ENCODE results near the gene CBX1.
"Not testable (repeated sequence)": the region's sequence is repeated elsewhere in the genome, so short reads cannot be mapped to it uniquely, and the experiment has no call there.

Gene CBX1

DNA sequence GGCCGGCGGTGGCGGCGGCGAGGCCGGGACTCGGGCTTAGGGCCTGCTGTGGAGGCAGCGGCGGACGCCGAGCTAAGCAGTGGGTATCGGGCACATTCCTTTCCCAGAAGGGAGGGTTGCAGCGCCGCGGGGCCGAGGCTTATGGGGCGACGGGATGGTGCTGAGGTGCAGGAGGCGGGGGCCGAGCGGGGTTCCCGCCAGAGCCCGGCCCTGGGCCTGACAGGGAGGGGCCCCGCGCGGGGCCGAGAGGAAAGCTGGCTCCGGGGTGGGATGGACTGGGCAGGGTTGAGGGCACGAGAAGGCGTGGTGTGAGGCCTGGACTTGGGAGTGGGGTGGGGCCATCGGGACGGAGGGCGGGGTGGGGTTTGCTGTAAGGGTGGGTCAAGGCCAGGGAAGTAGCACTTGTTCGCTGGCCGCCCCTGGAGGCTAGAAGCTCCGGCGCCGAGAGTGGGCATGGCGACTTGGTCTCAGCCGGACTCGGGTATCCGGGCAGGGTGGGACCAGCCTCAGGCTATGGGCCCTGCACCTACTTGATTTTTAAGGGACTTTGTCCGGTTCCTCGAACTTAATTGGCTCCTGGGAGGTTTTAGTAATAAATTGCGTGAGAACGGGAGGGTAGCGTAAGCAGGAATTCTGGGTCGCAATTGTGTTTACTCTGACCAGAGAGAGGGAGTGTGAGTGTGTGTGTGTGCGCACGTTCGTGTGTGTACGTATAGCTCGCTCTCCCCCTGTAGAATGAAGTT lies 52.7 kb downstream of the CBX1 start:
- DNase-seq, result peak in 1 of 2 donors; percentile 15

DNA sequence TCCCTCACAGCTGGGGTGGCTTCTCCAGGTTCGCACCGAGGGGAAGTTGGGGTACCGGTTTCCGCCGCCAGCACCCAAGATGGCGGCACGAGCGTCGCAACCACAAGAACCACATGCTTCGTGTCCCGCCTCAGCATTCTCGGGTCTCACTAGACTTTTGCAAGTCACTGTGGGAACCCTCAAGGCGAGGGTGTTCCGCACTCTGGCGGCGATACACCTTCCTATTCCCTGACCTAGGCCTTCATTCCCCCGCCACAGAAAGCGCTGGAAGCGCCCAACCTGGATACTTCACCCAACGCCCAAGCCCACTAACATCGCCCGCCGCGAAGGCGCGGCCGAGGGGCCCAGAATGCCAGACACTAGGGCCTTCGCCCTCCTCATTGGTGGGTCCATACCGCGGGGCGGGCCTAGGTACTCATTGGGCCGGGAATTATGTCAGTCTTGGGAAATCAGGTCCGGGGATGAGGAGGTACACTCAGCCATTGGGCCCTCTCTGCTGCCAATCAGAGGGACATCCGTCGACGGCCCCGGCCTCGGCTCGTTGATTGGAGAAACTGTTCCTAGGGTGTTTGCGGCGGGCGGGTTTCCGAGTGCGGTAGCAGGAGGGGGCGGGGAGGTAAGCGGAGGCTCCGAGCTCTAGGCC lies 53.4 kb downstream of the CBX1 start, which contains the start of gene NFE2L1:
Gene NFE2L1 (plus strand): TSS at position 619 of the 643 bp plus-strand sequence. CDS start 2,760 bp downstream, outside the sequence.
- DNase-seq, result peak; percentile 96 to 98

DNA sequence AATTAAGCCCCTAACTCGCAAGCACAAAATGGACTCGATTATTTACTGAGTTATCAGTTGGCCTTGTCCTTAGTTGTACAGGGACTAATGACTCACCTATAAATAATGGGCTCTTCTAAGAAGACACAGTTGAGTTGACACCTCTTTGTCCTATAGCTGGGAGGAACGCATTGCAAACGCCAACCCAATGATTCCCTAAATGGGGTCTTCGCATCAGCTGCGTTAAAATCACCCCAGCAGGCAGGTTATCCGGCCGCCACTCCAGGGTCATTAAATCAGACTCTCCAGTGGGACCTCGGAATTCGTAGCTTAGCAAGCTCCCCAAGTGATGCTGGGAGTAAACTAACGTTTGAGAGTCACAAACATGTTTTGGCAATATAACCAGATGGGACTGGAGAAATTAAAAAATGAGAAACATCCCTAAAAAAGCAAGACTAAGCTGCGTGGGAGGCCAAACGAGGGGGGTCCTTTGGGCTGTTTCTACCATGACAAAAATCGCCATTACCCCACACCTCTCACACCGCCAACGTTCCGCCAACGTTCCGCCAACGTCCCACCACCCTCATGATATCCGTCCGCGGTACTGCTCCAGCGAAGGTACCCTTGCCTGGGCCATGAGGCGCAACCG lies 54.1 kb downstream of the CBX1 start:
- DNase-seq, result peak in 1 of 2 donors; percentile 9

DNA sequence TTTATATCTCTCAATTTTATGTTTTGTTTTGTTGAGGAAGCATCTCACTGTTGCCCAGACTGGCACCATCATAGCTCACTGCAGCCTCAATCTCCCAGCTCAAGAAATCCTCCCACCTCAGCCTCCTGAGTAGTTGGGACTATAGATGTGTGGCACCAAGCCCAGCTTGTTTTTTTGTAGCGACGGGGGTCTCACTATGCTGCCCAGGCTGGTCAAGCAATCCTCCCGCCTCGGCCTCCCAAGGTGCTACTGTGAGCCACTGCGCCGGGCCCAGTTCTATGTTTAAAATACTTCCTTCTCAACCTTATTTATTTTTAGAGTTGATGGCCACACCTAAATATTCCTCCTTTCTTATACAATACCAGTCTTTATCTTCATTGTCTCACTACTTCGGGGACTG lies 55.0 kb downstream of the CBX1 start:
- no peak for DNase-seq

DNA sequence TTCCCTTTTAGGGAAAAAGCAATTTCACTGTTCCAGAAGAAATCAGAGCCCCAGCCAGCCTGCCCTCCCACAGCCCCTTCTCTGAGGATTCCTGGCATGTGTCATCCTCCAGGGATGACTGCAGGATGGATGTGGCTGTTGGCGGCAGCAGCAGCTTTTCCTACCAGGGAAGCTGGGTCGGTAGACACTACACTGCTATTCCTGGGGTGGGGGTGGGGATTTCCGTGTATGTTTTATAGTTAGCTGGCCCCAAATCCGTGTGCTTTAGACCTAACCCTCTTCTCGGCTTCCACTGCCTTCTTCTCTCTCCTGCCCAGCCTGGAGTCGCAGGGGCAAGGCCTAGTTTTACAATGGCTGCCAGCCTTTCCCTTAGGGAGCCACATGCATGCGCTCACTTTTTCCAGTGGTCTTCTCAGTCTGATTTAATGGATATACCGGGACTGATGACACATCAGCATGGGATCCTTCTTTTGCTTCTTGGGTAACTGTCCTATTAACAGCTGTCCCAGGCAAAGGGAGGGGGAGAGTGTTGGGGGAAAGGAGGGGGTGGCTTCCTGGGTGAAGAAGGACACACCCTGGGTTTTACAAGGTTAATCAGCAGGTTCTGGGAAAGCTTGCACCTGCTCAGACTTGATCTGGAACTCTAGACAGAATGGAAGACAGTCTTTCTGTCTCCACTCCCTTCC lies 55.8 kb downstream of the CBX1 start:
- no peak for DNase-seq

DNA sequence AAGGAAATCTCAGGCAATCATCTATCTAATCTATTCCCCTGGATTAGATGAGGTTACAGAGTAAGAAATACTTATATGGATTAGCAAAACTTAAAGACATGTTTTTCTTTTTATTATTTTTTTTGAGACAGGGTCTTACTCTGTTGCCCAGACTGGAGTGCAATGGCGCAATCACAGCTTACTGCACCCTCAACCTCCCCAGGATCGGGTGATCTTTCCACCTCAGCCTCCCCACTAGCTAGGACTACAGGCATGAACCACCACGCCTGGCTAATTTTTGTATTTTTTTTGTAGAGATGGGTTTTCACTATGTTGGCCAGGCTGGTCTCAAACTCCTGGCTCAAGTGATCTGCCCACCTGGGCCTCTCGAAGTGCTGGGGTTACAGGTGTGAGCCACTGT lies 56.4 kb downstream of the CBX1 start:
- no peak for DNase-seq

DNA sequence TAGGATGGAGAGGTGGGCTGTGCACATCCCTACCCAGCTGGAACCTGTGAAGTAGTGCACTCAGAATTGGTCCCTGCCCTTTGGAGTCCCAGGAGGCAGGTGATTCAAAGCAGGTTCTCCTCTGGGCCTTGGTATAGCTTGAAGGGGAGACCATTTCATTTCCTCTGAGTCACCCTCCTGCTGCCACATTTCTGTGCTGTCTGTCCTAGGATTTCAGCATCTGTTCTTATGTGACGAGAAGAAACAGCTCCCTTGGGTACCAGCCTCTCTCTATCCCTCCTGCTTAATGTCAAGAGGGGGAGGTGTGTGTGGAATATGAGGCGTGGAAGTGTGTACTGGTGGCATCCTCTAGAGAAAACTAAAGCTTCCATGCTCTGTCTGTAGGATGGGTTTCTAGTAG lies 58.1 kb downstream of the CBX1 start:
- DNase-seq, result no peak

DNA sequence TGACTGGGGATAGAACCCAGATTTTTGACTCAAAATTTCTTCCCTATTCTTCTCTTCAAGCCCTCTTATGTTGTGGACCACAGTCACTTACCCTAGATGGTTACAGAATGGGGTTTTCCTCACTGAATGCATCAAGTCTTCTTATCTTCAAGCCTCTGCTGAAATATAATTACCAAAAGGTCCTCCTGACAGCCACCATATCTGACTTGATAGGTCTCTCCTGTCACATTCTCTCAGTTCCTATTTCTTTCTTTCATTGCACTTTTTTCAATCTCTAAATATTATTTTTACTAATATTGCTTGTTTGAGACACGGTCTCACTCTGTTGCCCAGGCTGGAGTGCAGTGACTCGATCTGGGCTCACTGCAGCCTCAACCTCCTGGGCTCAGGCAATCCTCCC lies 62.6 kb downstream of the CBX1 start:
- DNase-seq, result no peak

DNA sequence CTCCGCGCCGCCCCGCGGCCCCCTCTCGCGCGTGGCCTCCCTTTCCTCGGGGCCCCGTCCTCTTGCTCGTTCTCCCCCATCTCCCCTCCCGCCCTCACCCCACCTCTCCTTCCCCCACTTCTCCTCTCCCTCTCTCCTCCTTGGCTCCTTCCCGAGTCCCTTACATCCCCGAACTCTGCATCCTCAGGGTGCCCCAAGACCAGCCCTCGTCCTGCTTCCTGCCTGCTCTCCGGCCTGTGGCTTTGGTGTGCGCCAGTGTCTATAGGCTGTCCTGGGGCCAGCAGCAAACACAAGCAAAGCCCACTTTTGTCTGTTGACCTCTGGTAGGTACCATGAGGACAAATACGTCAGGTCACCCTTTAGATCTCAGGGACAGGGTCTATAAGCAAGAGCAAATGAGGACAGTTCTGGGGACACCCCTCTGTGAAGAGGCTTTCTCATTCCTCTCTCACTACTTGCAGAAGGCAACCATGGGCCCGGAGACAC lies 63.4 kb downstream of the CBX1 start:
- no peak for DNase-seq

DNA sequence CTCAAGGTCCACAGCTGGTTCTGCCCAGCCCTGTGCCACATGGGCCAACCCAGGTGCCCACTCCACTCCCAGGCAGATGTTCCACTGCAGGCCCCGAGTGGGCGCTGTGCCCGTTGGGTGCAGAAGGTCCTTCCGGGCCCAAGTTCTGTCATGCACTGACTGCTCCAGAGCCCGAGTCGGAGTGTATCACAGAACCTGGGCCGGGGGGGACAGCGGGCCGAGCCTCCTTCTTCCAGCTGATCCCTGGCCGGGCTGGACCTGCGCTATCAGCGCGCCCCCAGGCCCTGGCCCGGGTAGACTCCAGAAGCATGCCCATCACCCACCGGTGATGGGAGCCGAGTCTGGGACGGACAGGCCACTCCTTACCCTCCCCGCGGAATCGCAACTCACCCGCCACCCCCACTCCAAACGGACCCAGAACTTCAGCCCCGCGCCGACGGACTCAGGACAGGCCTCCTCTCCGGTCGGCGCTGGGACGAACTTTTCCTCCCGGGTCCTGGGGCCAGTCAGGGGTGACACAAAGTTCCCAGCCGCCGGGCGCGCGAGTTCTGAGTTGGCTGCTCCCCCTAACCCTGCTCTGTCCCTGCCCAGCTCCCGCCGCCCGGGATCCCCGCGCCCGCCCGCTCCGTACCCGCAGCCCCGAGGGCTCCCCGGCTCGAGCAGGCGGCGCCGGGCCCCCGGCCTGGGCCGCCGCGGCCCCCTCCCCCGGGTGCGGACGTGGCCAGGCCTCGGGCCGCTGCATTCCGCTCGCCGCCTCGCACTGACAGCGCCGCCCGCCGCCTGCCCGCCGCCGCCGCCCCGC lies 64.0 kb downstream of the CBX1 start, which contains the start of gene COPZ2:
Gene COPZ2 (minus strand): TSS at position 762 of the 802 bp plus-strand sequence. CDS start 20 bp downstream, at position 742.
- DNase-seq, result peak; percentile 41 to 59

DNA sequence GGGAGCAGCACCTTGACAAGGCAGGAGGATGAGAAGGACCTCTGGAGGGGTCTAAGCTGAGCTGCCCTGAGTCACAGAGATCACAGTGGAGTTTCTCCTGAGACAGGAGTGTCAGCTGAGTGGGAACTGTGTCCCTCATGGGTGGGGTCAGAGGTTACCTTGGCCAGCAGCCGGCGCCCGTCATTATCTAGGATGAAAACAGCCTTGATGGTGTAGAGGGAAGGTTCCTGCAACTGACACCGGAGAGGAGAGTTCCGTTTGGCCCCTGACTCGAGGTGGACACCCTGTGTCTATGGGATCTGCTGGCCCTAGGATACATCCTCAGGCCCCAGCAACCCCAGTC lies 64.6 kb downstream of the CBX1 start:
- DNase-seq, result no peak

DNA sequence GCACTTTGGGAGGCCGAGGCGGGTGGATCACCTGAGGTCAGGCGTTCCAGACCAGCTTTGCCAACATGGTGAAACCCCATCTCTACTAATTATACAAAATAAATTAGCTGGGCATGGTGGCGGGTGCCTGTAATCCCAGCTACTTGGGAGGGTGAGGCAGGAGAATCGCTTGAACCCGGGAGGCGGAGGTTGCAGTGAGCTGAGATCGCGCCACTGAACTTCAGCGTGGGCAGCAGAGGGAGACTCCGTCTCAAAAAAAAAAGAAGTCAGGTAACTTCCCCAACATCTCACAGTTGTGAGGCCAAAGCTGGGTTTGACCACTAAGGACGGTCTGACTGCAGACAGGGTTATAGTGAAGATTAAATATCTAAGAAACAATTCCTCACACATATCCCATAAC lies 66.5 kb downstream of the CBX1 start:
- DNase-seq, result not testable (repeated sequence)

DNA sequence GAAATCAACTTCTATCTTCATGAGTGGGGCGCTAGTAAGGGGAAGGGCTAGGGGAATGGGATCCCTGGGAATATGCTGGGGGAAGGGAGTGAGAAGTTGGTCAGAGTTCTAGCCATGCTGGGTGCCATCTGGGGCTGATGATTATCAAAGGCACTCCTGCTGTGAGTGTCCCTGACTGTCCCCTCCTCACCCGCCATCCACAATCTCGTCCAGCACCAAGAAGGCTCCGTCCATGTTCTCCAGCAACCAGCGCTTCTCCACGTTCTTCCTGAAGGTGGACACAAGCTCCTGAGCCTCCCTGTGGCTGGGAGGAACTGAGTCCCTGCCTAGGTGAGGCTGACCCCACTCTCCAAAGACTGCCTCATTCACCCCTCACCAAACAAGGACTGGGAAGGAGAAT lies 69.3 kb downstream of the CBX1 start:
- DNase-seq, result no peak

DNA sequence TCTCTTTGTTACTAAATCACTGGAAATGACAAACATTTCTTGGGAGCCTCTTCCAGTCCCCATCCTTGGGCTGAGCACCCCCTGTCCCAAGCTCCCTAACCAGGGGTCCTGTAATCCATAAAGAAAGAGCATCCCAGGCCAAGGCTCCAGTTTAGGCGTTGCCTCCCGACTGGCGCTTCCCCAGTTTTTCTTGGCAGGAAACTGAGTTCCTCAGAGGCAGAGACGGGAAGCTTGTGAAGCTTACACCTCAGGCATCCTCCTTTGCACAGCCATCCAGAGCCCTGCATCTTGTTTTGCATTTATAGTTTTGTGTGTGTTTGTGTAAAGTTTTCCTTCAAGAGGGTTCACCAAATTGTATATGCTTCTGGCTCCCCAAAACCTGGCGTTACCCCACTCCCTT lies 70.7 kb downstream of the CBX1 start:
- DNase-seq, result no peak

DNA sequence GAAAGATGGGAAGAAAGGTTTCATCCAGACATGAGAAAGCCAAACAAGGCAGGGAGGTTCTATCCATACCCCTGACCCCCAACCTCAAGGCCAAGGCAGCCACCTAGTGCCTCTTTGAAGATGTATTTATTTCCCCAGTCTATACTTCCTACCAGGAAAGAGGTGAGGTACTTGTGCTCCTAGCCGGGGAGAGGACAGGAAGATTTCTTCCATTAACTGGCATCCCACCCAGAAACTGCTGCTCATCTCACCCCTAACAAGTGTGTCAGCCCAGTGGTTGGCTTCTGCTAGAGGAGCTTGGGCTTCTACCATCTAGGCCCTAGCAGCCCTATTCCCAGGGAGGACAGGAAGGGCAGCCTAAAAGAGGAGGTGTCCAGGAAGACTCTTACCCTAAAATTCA lies 72.5 kb downstream of the CBX1 start:
- no peak for DNase-seq

DNA sequence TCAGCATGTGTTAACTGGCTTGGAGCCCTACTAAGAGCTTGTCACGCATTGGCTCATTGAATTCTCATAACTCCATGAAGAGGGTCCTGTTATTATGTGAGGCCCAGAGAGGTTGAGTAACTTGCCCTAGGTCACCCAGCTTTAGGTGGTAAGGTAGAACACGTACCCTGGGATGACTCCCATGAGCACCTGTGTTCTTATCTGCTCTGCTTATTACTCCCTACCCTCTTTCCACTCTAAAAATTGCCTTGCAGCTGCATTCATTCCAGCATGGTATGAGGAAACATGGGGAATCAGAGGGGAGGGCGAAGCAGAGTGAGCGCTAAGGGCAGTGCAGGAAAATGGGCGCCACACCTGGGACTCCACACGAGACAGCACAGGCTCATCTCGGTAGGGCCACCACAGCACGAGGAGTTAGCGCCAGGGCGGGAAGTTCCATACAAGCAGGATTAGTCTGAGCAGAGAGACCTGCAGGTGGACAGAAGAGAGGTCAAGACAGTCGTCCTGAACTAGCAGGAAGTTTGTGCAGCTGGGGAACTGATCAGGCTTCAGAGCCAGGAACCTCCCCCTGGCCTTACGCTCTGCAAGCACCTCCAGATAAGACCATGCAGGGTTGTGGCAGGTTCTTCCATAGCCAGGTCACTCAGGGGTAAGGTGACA lies 73.8 kb downstream of the CBX1 start:
- no peak for DNase-seq

DNA sequence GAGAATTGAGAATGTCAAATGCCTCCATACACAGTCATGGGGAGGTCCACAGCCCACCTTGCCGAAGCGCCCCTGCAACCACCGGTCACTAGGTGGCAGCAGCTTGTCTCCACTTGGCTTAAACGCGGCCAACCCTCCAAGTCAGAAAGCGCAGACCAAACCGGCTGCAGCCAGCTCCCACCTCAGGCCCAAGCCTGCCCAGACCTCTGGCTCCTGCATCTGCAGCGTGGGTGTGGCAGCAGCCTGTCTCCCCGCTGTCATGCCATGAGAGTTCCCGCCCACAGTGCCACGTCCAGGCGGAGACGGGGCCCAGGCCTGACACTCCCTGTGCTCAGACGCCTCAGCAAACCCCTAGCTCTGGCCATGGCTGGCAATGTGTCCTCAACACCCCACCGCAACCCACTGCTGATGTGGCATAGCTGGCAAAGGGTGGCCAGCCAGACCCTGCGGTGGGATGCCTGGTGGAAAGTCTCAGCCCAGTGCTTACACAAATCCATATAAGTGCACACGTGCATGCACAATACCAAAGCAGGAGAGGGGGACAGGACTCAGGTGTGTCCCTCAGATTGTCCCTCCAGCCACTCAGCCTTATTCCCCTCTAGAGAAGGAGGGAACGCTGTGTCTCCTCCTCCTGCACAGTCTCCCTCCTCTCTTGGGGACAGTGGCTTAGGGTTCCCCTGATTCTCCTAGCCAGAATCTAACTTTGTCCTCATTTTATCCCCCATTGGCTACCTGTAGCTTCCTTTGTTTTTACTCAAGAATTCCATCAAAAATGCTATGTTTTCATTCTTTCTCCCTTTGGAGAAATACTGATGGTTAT lies 74.6 kb downstream of the CBX1 start:
- DNase-seq, result peak; percentile 66 to 67

DNA sequence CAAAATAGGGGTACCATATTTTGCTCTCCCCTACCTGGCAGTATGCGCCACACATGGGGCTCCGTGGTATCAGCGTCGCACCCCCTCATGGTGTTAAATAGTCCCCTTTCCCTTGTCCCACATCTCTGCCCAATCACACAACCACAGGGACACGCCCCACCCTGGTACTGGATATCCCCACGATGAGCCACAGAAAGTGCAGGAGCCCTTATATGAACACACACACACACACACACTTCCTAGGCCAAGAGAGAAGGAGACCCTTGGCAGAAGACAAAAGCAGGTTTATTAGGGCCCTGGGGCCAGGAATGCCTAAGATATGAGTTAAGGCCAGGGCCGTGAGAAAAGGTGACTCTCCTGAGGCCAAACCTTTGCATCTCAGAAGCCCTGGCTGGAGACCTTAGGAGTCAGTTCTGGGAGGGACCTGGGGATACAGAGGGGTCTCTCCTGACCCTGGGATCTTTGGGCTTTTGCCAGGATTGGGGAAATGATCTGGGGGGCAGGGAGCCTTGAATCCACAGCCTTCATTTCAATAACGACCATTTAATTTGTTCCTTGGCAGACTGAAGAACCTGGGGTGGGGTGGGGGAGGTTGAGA lies 75.3 kb downstream of the CBX1 start:
- no peak for DNase-seq

DNA sequence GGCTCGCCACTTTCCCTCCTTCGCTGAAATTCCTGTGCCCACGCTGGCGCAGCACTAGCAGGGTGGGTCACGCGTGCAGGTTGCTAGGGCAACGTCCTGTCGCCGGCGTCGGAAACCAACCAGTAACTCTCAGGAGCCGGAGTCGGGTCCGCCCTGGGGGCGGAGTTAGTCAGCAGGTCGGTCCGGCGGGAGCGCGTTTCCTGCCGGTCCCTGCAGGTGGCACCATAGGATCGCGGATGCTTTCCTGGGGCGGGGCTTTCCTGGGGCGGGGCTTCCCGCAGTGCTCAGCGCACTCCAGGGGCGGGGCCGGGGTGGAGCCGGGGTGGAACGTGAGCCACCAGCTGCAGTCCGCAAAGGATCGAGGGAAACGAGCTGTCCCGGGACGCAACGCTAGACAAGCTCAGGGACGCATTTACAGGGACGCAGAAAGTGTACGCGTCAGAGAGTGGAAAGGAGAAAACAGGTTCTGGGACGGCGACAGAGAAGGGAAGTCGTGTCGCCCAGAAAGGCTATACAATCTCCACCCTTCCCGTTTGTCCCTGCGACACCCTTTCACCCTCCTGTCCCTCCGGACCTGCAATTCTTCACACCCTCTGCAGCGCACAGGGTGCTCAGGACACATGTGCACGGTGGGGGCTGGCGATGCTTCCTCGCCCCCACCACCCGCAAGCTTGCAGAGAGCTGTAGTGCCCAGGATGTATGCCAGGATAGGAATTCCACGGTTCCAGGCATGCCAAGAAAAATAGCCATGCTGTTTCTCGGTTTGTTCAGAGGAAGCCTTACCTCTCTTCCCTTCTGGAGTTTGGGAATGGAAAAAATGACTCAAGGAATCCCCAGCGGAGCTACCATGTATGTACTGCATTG lies 76.0 kb downstream of the CBX1 start:
- DNase-seq, result peak; percentile 98
